Heart right ventricle (tissue), 16 donors: ENCODE results near the gene MYZAP. TPM values are rescaled to one million over a fixed set of nuclear protein-coding genes. Genes with fewer than 3 reads are reported as not detected.

ENCODE experiments used
- ATAC-seq, 8 donors: fragments of 200-7000 bp; cut with Tn5 transposase; one replicate each; pipeline ENCODE4 v1.9.1; 2020; ENCODE audit warnings: mild to moderate bottlenecking in 8 of 8, moderate library complexity in 8 of 8, moderate number of reproducible peaks in 1 of 8
- DNase-seq, 2 donors: peaks; one replicate each; pipeline ENCODE4 v3.0.0-alpha.2; 2020
- H3K27ac ChIP-seq, 10 donors: fragments of 200-600 bp; sonication (generic) in 2 of 10; one replicate each; pipeline versions ENCODE4 v1.5.0 to v1.8.0; 2020 to 2022; ENCODE audit warnings: mild to moderate bottlenecking in 3 of 10
- H3K27me3 ChIP-seq, 7 donors: fragments of 200-600 bp; one replicate each; pipeline ENCODE4 v1.8.0; 2021 to 2022; ENCODE audit warnings: mild to moderate bottlenecking in 2 of 7
- H3K36me3 ChIP-seq, 9 donors: fragments of 200-600 bp; sonication (generic) in 1 of 9; one replicate each; pipeline versions ENCODE4 v1.5.0 to v1.8.0; 2020 to 2022; ENCODE audit warnings: mild to moderate bottlenecking in 2 of 9
- H3K4me1 ChIP-seq, 9 donors: fragments of 200-600 bp; sonication (generic) in 1 of 9; one replicate each; pipeline versions ENCODE4 v1.5.0 to v1.8.0; 2020 to 2022; ENCODE audit warnings: mild to moderate bottlenecking in 4 of 9
- H3K4me3 ChIP-seq, 10 donors: fragments of 200-600 bp; sonication (generic) in 2 of 10; one replicate each; pipeline versions ENCODE4 v1.5.0 to v1.8.0; 2020 to 2022; ENCODE audit warnings: mild to moderate bottlenecking in 7 of 10, moderate library complexity in 2 of 10
- H3K9me3 ChIP-seq, 11 donors: fragments of 200-600 bp in 10 of 11; sonication (generic) in 2 of 11; one replicate each; pipeline versions ENCODE4 v1.5.0 to v1.8.0; 2013 to 2022; ENCODE audit warnings: mild to moderate bottlenecking in 2 of 11, control low read depth in 1 of 11, moderate library complexity in 1 of 11
- WGBS, 2 donors: extraction: QIAGEN DNeasy Blood & Tissue Kit; methylation state at CpG; one replicate each; pipeline ENCODE4 v1.1.7; 2013; ENCODE audit warnings: inconsistent platforms in 1 of 2; 5-methylcytosine and 5-hydroxymethylcytosine counted together
- intact Hi-C, 10 donors: fragments of 100-400 bp; cut with DNase I; formaldehyde crosslinking; loops; one replicate each; pipeline versions ENCODE4 v1.11.1 to v1.14.2; 2022
- polyA plus RNA-seq, 2 donors: library from polyadenylated mRNA; stranded (reverse); fragments of 200-250 nt; gene quantifications; one replicate each; pipeline ENCODE4 v1.2.3, GENCODE V29; 2013
- total RNA-seq, 10 donors: library from RNA; stranded (reverse); fragmentation: NEBNext Ultra II Directional in 3 of 10; extraction: Animal tissue kit (Norgen Biotek cat#: 25700) in 3 of 10; gene quantifications; one replicate each; pipeline versions ENCODE4 v1.2.1 to v1.2.4, GENCODE V29; 2021 to 2023
- TF ChIP-seq, protein P1 (sequence below), 9 donors: fragments of 200-600 bp; sonication (generic) in 2 of 9; IDR thresholded peaks; one replicate each; pipeline versions ENCODE4 v1.5.0 to v1.8.0; 2021 to 2022; ENCODE audit warnings: antibody characterized with exemption in 9 of 9, mild to moderate bottlenecking in 5 of 9, moderate library complexity in 1 of 9
- donor health status: Arrhythmogenic right ventricular cardiomyopathy.
- donor health status: ischemic (EF 13 %, LVEDD 7.1; RV severe dilation, severe dysfunction).
- donor health status: healthy with polysubstance abuse.
- donor health status: DM: no; HTN: yes; CAD: no.
- donor health status: DM: no; HTN: no; CAD: no.
- donor health status: ischemic (EF 25% LVEDD 6.9; RV normal size, moderate dysfunction).
- donor health status: ischemic (EF 25% LVEDD 5.7; RV mildly dilated, moderate dysfunction).
- donor health status: healthy.
- donor health status: DM: yes; HTN: yes; CAD: no.
- donor health status: Ischemic cardiomyopathy.
- donor health status: ischemic (EF 35%, LVEDD 5.7; RV mildly dilated, moderate dysfunction).
- donor health status: nonischemic (EF 11% LVEDD 7.7; RV severe dilation, severe dysfunction).
- donor health status: DM: yes; HTN: yes; CAD: no.
- donor health status: PGD.
- donor health status: ischemic (EF 29% LVEDD 5.4; RV normal size, mild dysfunction).
- donor health status: nonischemic (EF 23%, LVEDD 6.1; RV moderate dilation, normal function).

MYZAP gene
- total and polyA plus RNA-seq, 12 donors, result 197 to 1,280 (median 880) TPM

DNA sequence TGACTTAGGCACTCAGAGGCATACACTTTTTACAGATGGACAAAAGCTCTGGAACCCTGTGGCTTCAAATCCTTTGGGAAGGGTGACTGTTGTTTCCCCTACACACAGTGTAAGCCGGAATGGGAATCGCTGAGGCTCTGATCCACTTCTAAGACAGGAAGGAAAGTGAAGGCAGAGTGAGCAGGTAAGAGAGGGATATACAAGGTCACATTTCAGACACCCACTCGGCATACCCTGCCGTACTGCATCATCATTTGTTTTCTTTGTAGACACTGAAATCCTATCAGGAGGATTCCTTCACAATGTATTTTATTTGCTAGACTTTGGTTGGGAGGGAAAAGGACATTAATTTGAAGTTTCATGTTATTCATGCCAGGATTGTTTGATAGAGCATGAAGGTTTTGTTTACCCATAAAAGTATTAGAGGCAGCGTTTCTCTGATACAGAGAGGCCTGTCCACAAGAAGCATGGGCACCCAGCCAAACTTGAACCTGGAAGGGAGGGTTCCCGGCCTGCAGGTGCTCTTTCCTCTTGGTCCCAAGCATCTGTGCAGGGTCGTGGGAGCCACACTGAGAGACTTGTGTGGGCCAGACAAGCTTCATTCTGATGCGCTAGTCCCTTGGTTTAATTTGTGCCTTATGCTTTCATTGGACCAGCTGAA lies 92.9 kb downstream of the MYZAP start:
- no peaks in the 10 kb centered on the region for H3K27me3 ChIP-seq
- H3K27ac ChIP-seq, result peak overlapping the region in 6 of 10 donors; percentile 27 to 90 (median 70)
- intact Hi-C loops, result no loop called here
- peaks cover 0 to 11% (median 0%) of the 10 kb centered on the region in 9 donors for H3K36me3 ChIP-seq
- no peak overlapping the region for H3K4me3 ChIP-seq
- H3K4me1 ChIP-seq, result peaks cover 4 to 72% (median 37%) of the 10 kb centered on the region in 9 donors
- no peaks in the 10 kb centered on the region for H3K9me3 ChIP-seq
- ATAC-seq, result no peak
- DNase-seq, result no peak
- 57 to 64% methylated on average over 8 of the region's 8 CpGs for WGBS, 2 donors
- TF ChIP-seq, protein P1, sequence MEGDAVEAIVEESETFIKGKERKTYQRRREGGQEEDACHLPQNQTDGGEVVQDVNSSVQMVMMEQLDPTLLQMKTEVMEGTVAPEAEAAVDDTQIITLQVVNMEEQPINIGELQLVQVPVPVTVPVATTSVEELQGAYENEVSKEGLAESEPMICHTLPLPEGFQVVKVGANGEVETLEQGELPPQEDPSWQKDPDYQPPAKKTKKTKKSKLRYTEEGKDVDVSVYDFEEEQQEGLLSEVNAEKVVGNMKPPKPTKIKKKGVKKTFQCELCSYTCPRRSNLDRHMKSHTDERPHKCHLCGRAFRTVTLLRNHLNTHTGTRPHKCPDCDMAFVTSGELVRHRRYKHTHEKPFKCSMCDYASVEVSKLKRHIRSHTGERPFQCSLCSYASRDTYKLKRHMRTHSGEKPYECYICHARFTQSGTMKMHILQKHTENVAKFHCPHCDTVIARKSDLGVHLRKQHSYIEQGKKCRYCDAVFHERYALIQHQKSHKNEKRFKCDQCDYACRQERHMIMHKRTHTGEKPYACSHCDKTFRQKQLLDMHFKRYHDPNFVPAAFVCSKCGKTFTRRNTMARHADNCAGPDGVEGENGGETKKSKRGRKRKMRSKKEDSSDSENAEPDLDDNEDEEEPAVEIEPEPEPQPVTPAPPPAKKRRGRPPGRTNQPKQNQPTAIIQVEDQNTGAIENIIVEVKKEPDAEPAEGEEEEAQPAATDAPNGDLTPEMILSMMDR (IDR thresholded peaks at IDR 0.05), result no peak

DNA sequence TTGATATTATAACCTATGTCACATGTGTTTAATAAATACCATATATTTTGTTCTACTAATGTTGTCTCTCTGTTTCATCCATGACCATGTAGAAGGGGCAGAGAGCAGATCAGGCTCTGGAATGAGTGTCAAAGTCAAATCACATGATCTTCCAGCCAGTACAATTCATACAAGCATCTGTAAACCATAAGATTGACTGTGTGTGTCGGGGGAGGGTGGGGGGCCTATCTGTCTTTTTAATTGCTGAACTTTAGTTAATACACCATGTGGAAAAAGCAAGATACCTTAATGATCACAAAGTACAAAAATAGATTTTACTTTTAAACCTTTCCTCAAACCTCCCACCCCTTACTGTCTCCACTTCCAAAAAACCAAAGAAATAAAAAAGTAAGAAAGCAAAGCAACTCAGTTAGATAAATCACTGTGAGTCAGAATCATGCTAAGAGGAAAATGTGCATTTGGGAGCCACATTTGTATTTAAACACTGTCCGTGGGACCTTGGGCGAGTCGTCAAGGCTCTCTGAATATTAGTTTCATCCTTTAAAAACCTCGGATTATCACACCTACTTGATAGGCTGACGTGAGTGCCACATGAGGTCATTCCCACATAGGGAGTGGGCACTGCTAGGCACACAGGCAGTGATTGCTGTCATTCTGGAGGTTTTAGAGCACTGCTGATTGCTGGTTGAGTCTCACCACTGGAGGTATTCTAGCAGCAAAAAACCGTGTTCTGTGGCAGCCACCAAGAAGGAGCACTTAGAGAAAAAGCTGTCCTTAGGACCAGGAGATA lies 93.8 kb downstream of the MYZAP start:
- 42 to 58% methylated on average over 7 of the region's 7 CpGs for WGBS, 2 donors
- peaks cover 0 to 10% (median 0%) of the 10 kb centered on the region in 9 donors for H3K36me3 ChIP-seq
- H3K27ac ChIP-seq, result peak overlapping the region in 9 of 10 donors; percentile 9 to 90 (median 69)
- no peaks in the 10 kb centered on the region for H3K9me3 ChIP-seq
- TF ChIP-seq, protein P1 (IDR thresholded peaks at IDR 0.05), result no peak
- ATAC-seq, result peak in 6 of 8 donors; percentile 7 to 79 (median 48)
- DNase-seq, result no peak
- no peaks in the 10 kb centered on the region for H3K27me3 ChIP-seq
- no peak overlapping the region for H3K4me3 ChIP-seq
- intact Hi-C loops, result no loop called here
- H3K4me1 ChIP-seq, result peaks cover 4 to 68% (median 29%) of the 10 kb centered on the region in 9 donors

DNA sequence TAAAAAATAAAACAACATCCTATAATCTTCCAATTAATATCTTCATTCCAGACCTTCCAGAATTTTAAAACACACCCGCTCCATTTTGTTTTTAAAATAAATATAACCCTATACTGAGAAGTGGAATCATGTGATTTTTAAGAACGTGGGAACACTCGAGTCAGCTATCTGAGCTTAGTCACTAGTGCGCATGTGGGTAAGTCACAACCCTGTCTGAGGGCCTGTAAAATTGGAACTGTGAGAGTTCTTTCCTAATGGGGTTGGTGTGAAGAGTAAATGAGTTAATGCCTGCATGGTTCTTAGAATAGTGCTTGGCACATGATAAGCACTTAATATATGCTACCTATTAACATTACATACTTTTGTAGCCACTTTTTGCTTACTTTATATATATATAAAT lies 95.0 kb downstream of the MYZAP start:
- Histone ChIP-seq H3K4me3 (no peak overlapping the region), H3K9me3 (no peaks in the 10 kb centered on the region), H3K4me1 (peaks cover 4 to 70% (median 29%) of the 10 kb centered on the region in 9 donors), H3K27me3 (no peaks in the 10 kb centered on the region), H3K36me3 (peaks cover 0 to 16% (median 0%) of the 10 kb centered on the region in 9 donors), H3K27ac (peak overlapping the region in 8 of 10 donors; percentile 9 to 90 (median 71))
- 35 to 44% methylated on average over 4 of the region's 4 CpGs for WGBS, 2 donors
- TF ChIP-seq, protein P1 (IDR thresholded peaks at IDR 0.05), result no peak
- peak; percentile 41 to 86 (median 74) for ATAC-seq
- no peak for DNase-seq
- intact Hi-C loops, result no loop called here

DNA sequence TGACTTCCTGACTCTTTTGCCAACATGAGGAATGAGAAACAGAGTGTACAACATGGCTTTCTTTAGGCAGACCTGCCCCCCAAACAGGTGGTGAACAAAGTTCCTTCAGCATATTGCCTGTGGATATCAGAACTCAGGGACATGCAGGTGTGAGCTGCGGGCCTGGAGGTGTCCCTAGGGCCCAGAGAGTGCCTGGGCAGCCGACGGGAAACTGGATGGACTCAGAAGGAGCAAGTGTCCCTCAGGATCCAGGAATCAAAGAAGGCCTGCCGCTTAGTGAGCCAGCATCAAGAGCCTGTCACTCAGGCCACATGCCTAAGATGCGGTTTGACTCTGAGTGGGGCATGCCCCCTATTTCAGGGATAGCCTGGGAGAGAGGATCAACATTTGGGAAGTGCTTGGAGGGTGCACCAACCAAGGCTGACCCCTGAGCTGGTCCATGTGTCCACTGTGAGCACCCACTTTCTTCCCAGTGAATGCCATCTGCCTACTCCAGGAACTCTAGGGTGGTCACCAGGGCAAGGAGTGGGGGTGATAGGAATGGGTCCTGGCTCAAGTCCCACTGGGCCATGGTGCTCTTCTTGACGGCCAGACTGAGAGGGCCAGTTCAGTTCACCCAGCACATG lies 98.8 kb downstream of the MYZAP start:
- TF ChIP-seq, protein P1 (IDR thresholded peaks at IDR 0.05), result no peak
- WGBS, 2 donors, result 68 to 76% methylated on average over 6 of the region's 6 CpGs
- Histone ChIP-seq H3K4me3 (no peak overlapping the region), H3K9me3 (no peaks in the 10 kb centered on the region), H3K4me1 (peaks cover 6 to 70% (median 47%) of the 10 kb centered on the region in 9 donors), H3K36me3 (peaks cover 0 to 11% (median 0%) of the 10 kb centered on the region in 9 donors), H3K27ac (peak overlapping the region in 8 of 10 donors; percentile 7 to 77 (median 62)), H3K27me3 (no peaks in the 10 kb centered on the region)
- DNase-seq, result no peak
- ATAC-seq, result peak in 5 of 8 donors; percentile 12 to 73 (median 40)
- intact Hi-C loops, result no loop called here
